NK-92 (cell line): ENCODE data around the gene FAS.

ENCODE experiments used
- DNase-seq: peaks from one replicate; lab custom pipeline; 2025; ENCODE audit not compliant: unreplicated experiment; lab: John Stamatoyannopoulos, UW

The FAS gene

DNA sequence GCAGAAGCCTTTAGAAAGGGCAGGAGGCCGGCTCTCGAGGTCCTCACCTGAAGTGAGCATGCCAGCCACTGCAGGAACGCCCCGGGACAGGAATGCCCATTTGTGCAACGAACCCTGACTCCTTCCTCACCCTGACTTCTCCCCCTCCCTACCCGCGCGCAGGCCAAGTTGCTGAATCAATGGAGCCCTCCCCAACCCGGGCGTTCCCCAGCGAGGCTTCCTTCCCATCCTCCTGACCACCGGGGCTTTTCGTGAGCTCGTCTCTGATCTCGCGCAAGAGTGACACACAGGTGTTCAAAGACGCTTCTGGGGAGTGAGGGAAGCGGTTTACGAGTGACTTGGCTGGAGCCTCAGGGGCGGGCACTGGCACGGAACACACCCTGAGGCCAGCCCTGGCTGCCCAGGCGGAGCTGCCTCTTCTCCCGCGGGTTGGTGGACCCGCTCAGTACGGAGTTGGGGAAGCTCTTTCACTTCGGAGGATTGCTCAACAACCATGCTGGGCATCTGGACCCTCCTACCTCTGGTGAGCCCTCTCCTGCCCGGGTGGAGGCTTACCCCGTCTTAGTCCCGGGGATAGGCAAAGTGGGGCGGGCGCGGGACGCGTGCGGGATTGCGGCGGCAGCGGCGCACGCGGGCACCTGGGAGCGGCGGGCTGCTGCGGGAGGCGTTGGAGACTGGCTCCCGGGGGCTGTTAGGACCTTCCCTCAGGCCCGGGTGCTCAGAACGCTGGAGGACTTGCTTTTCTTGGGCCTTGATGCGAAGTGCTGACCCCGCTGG, at the start of gene FAS:
TSS of gene FAS (plus strand) at position 415 of the 777 bp plus-strand sequence. CDS start at position 494, 79 bp downstream.
- DNase-seq = peak; percentile 12

DNA sequence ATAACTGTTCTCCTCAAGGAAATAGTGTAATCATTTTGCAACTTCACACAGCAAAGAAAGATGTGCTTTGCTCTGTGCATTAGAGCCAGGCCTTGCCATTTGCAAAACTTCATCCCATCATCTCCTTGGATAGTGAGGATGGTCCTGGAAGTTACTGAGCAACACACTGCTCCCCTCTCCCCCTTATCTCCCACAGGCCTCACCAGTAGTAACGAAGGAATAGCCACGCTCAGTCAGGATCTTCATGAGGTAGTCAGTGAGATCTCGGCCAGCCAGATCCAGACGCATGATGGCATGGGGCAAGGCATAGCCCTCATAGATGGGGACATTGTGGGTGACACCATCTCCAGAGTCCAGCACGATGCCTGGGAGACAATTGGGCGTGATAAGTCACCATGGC, 49.6 kb upstream of the FAS start:
- no peak for DNase-seq

- no peak for DNase-seq
Measured at GRCh38 chr10:88943778-88944177, 46.8 kb upstream of the FAS start.

GRCh38 chr10:88944813-88945212, 45.8 kb upstream of the FAS start:
- no peak for DNase-seq

DNA sequence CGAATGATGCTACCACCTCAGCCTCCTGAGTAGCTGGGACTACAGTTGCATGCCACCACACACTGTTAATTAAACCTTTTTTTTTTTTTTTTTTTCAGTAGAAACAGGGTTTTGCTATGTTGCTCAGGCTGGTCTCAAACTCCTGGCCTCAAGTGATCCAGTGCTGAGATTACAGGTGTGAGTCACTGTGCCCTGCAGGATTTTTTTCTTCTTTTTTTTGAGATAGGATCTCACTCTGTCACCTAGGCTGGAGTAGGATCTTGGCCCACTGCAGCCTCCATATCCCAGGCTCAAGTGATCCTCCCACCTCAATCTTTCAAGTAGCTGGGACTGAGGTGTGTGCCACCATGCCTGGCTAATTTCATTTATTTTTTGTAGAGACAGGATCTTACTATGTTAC, 44.4 kb upstream of the FAS start:
- DNase-seq = no peak

- no peak for DNase-seq
Measured at GRCh38 chr10:88946965-88947590, 43.5 kb upstream of the FAS start.

- no peak for DNase-seq
Measured at GRCh38 chr10:88949051-88949450, 41.5 kb upstream of the FAS start.

DNA sequence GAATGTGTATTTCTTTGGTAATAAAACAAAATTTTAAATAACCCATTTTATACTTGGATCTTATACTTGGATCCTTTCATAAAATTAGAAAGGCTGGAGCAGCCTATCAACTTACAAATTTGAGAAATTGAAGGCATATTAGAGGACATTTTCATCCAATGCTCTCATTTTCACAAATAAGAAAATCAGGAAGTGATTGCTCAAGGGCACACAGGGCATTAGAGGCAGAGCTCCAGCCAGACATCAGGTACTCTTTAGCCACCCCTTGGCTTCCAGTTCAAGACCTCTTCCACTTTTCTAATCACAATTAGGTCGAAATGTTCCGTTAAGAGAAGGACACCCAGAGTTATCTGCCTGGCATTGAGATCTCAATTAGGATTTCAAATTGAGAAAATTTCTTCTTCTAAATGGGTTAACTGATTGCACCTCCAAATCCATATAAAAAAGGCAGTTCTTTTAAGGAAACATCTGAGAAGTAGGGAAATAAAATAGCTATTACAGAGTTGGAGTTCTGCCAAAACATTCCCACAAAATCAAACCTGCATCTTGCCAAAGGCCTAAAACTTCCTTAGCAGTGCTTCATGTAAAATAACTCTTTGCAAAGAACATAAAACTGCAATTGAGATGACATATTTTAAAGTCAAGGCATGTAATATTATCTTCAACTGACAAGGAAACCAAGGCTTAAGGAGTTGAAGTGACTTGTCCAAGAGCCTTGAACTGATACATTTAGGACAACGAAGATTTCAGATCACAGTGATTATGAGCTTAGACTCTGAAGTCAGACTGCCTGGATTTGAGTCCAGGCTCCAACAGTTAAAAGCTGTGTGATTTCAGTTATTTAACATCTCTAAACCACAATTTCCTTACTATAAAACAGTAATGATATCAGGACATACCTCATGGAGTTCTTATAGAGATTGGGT, 40.4 kb upstream of the FAS start:
- DNase-seq = no peak

DNA sequence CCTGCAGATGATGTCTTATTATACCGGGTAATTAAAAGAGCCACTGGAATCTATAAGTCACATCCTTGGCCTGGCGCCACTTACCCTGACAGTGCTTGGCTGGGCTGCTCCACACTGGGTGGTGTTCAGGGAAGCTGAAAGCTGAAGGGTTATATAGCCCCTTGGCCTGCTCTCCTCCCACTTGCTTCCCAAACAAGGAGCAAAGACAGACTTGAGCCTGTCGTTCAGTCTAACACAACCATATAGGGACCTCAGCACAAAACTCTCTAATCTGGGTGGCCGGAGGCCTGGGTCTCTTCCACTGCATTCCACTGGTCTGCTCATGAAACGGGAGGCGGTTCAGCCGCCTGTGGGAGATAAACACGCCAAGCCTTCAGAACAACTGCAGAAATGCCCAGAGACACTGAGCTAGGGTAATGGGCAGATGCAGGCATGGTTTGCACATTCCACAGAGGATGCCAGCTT, 37.9 kb upstream of the FAS start, which contains the start of gene ACTA2:
TSS of gene ACTA2 (minus strand) at position 127 of the 465 bp plus-strand sequence. CDS start 3,843 bp downstream, outside the sequence.
- no peak for DNase-seq

- no peak for DNase-seq
Measured at GRCh38 chr10:88953662-88954061, 36.9 kb upstream of the FAS start.

DNA sequence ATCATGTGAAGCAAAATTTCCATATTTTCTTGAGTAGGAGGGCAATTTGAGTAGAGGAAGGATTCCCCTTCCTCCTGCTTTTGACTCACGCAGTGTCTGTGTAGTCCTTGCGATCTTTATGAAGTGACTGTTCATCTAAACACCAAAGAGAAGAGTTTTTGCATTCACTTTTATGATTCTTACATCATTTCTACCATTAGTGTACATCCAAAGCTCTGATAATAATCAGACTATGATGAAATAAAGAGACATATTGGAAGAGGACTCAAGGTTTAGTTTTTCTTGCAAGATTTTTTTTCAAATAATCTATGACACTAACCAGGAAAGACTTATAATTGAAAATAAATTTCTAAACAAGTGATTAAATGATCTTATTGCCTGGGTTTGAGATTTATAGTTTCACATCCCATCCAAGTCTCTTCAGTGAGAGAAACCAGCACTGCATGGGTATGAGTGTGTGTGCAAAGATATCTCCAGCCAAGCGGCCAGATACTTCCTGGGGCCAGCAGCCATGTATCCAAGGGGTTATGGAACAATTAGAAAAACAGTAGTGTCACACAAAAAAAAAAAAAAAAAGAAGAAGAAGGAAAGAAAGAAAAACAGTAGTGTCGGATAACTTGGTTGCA, 36.0 kb upstream of the FAS start:
- DNase-seq = no peak

GRCh38 chr10:88957381-88957780, 33.2 kb upstream of the FAS start:
- DNase-seq = no peak

GRCh38 chr10:88958721-88959120, 31.9 kb upstream of the FAS start:
- DNase-seq = no peak

DNA sequence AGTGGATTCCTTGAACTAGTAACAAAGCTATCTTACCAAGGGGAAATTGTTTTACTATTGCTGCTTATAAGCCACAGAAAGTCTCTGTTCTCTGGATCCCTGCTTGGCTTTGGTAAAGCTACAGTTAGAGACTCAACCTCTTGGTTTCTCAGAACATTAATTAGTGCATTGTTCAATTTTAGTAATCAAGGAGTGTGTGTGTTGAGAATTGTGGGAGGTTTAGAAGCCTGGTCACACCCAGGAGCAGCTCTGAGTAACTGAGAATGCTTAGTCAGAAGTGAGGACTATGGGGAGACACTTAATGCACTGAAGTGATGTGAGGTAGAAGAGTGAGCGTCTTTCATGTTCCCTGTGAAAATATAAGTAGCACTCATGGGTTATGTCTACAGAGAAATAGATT, 29.8 kb upstream of the FAS start:
- no peak for DNase-seq

- DNase-seq = no peak
Measured at GRCh38 chr10:88961266-88961665, 29.3 kb upstream of the FAS start.

DNA sequence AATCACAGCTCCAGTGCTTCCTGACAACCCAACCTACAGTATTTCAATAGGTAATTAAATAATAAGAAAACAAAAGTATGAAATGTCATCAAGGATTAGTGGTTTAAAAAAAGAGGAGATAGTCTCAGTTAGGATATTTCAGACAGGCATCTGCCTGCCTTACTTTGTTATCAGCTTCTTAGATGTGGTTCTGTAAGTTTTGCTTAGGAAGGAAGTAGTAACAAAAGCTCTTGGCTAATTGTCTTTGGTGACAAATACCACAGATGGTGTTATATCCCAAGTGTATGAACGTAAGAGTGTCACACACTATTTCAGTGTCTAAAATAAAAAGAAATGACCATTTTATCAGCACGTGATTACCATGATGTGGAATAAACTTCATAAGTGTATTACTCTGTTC, 28.3 kb upstream of the FAS start:
- no peak for DNase-seq

GRCh38 chr10:88963318-88963717, 27.3 kb upstream of the FAS start:
- DNase-seq = no peak

DNA sequence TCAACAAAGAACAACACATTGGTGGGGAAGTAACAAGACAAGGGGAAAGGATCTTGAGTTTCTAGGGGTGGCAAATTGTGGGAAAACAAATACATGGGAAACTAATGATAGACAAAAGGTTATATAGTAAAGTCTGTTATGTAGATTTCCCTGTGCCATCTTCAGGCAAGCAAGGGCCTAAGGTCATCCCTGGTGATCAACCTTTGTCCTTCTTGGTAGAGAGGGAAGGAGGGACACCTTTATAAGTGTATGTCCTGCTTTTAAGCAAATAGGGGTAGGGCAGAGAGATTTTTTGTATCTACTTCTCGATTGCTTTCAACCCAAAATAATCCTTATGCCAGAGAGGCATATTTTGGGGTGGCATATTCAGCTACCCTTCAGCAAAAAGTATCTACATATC, 26.2 kb upstream of the FAS start:
- no peak for DNase-seq

GRCh38 chr10:88964869-88965415, 25.7 kb upstream of the FAS start:
- no peak for DNase-seq

GRCh38 chr10:88966797-88967196, 23.8 kb upstream of the FAS start:
- DNase-seq = no peak

DNA sequence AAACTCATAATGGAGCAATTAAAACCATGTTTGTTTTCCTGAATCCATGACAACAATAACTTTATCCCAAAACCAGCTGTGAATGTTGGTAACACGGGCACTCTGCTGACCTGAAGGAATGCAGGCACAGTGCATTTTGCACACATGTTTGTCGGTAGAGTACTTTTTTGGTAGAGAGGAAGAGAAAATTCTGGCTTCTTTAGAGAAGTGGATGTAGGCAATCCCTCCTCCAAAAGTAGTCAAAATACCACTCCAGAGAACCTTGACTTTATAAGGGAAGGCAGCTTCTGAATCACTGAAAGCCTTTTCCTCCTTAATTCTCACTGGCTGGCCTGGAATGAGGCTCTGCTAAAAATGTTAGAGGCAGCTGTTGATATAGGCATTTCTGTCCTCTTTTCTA, 22.2 kb upstream of the FAS start:
- DNase-seq = no peak
